Thyroid gland (tissue), 4 donors: ENCODE data around the gene PLD6. TPM values are rescaled to one million over a fixed set of nuclear protein-coding genes. Genes with fewer than 3 reads are reported as not detected.

Experiments
- DNase-seq, 2 donors: peaks; one replicate each; pipeline ENCODE4 v3.0.0-alpha.2; 2019
- H3K27ac ChIP-seq, 3 donors: fragments of 200-600 bp; sonication (generic); 1 replicate in 2 of 3; 2 replicates in 1 of 3; pipeline ENCODE4 v1.5.1; 2016 to 2019; ENCODE audit warnings: mild to moderate bottlenecking in 1 of 3, moderate library complexity in 1 of 3
- H3K27me3 ChIP-seq: fragments of 200-600 bp; sonication (generic); one replicate; pipeline ENCODE4 v1.5.1; 2019
- H3K36me3 ChIP-seq, 2 donors: fragments of 200-600 bp; sonication (generic); one replicate each; pipeline ENCODE4 v1.5.1; 2016 to 2019
- H3K4me1 ChIP-seq, 2 donors: fragments of 200-600 bp; sonication (generic); one replicate each; pipeline ENCODE4 v1.5.1; 2017 to 2019
- H3K4me3 ChIP-seq, 3 donors: fragments of 200-600 bp; sonication (generic); replicated peaks in 1 of 3; 1 replicate in 2 of 3; 2 replicates in 1 of 3; pipeline ENCODE4 v1.5.1; 2016; ENCODE audit warnings: mild to moderate bottlenecking in 1 of 3
- H3K9me3 ChIP-seq: fragments of 200-600 bp; sonication (generic); one replicate; pipeline ENCODE4 v1.5.1; 2017
- CTCF ChIP-seq, 6 experiments: fragments of 200-600 bp in 3 of 6; fragments of 450-650 bp in 3 of 6; sonication (generic) in 3 of 6; IDR thresholded peaks; one replicate each; pipeline ENCODE4 v1.5.1; 2016 to 2019; ENCODE audit warnings: antibody characterized with exemption in 6 of 6, mild to moderate bottlenecking in 2 of 6, inconsistent platforms in 1 of 6, moderate library complexity in 1 of 6
- POLR2A ChIP-seq, 2 donors: fragments of 450-650 bp; IDR thresholded peaks; one replicate each; pipeline ENCODE4 v1.6.1; 2017; ENCODE audit warnings: antibody characterized with exemption in 2 of 2, mild to moderate bottlenecking in 2 of 2, moderate library complexity in 1 of 2
- WGBS, 2 donors: methylation state at CpG; one replicate each; pipeline ENCODE4 v1.1.5; 2017; 5-methylcytosine and 5-hydroxymethylcytosine counted together
- intact Hi-C: fragments of 100-400 bp; cut with DNase I; formaldehyde crosslinking; loops from one replicate; pipeline ENCODE4 v1.15.1; 2023
- total RNA-seq, 4 donors: library from RNA; depleted of rRNA; stranded (reverse); fragments of >200 nt; gene quantifications; one replicate each; pipeline ENCODE4 v1.2.3, GENCODE V29; 2016

Gene PLD6
- total RNA-seq, 4 donors from 2014 or later: 1.3 to 3.2 (median 2.5) TPM

DNA sequence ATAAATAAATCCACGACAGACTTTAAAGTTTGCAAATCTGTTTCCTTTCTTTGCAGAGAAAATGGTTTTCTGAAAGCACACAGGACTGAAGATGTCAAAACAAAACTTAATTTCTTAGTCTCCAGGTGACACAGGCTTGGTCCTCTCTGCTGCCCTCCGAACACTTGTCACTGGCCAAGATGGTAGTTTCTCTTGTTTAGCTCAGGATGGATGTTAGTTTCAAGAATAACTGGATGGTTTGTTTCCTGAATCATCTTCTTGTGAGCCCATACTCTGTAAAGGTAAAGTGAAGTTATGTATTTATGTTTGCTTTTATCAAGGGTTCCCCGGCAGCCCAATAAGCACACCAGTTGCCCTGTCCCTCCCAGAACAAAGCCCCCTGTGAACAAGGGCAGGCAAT, 40.7 kb upstream of the PLD6 start:
- no peak for TF ChIP-seq POLR2A (IDR thresholded peaks at IDR 0.05)
- TF ChIP-seq CTCF (IDR thresholded peaks at IDR 0.05): no peak
- no peak overlapping the region for H3K27ac ChIP-seq
- H3K27me3 ChIP-seq: no peaks in the 10 kb centered on the region
- WGBS, 2 donors: 89 to 94% methylated on average over 3 of the region's 3 CpGs
- intact Hi-C loops: loop anchor here (10.0 kb wide), 1 partner anchor 242 kb away; no protein-coding TSS in a partner anchor
- H3K9me3 ChIP-seq: no peaks in the 10 kb centered on the region
- no peak overlapping the region for H3K4me3 ChIP-seq
- peaks cover 28 to 36% of the 10 kb centered on the region in 2 donors for H3K36me3 ChIP-seq
- no peak for DNase-seq
- H3K4me1 ChIP-seq: no peaks in the 10 kb centered on the region

GRCh38 chr17:17243163-17243562, 37.0 kb upstream of the PLD6 start:
- intact Hi-C loops: loop anchor here (10.0 kb wide), 1 partner anchor 238 kb away; no protein-coding TSS in a partner anchor
- peaks cover 20 to 22% of the 10 kb centered on the region in 2 donors for H3K36me3 ChIP-seq
- DNase-seq: no peak
- no peak overlapping the region for H3K27ac ChIP-seq
- H3K4me3 ChIP-seq: no peak overlapping the region
- peaks cover 0 to under 1% of the 10 kb centered on the region in 2 donors for H3K4me1 ChIP-seq
- no peaks in the 10 kb centered on the region for H3K27me3 ChIP-seq
- TF ChIP-seq CTCF (IDR thresholded peaks at IDR 0.05) (no peak), POLR2A (IDR thresholded peaks at IDR 0.05) (no peak)
- WGBS, 2 donors: 87 to 90% methylated on average over 6 of the region's 6 CpGs
- H3K9me3 ChIP-seq: no peaks in the 10 kb centered on the region

DNA sequence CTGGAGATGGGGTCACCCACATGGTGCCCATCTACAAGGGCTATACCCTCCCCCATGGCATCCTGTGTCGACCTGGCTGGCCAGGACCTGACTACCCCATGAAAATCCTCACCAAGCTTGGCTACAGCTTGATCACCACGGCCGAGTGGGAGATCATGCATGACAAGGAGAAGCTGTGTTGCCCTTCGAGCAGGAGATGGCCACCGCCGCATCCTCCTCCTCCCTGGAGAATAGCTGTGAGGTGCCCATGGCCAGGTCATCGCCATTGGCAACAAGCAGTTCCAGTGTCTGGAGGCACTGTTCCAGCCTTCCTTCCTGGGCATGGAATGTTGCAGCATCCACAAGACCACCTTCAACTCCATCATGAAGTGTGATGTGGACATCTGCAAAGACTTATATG, 36.1 kb upstream of the PLD6 start:
- H3K4me3 ChIP-seq: no peak overlapping the region
- no peak overlapping the region for H3K27ac ChIP-seq
- peaks cover 2 to 4% of the 10 kb centered on the region in 2 donors for H3K4me1 ChIP-seq
- DNase-seq: no peak
- no peaks in the 10 kb centered on the region for H3K27me3 ChIP-seq
- H3K36me3 ChIP-seq: peaks cover 13 to 17% of the 10 kb centered on the region in 2 donors
- no peak for TF ChIP-seq POLR2A (IDR thresholded peaks at IDR 0.05)
- TF ChIP-seq CTCF (IDR thresholded peaks at IDR 0.05): no peak
- intact Hi-C loops: loop anchor here (10.0 kb wide), 1 partner anchor 237 kb away; no protein-coding TSS in a partner anchor
- WGBS, 2 donors: 93 to 98% methylated on average over 7 of the region's 7 CpGs
- no peaks in the 10 kb centered on the region for H3K9me3 ChIP-seq

DNA sequence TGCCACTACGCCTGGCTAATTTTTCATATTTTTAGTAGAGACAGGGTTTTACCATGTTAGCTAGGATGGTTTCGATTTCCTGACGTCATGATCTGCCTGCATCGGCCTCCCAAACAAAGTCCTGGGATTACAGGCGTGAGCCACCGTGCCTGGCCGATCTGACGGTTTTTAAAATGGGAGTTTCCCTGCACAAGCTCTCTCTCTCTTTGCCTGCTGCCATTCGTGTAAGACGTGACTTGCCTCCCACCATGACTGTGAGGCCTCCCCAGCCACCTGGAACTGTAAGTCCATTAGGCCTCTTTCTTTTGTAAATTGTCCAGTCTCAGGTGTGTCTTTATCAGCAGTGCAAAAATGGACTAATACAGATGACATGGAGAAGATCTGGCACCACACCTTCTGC, 35.5 kb upstream of the PLD6 start:
- Histone ChIP-seq H3K4me3 (no peak overlapping the region), H3K4me1 (peaks cover 2 to 4% of the 10 kb centered on the region in 2 donors), H3K36me3 (peaks cover 7 to 16% of the 10 kb centered on the region in 2 donors), H3K27me3 (no peaks in the 10 kb centered on the region), H3K27ac (no peak overlapping the region), H3K9me3 (no peaks in the 10 kb centered on the region)
- 84 to 85% methylated on average over 10 of the region's 10 CpGs for WGBS, 2 donors
- no peak for DNase-seq
- TF ChIP-seq POLR2A (IDR thresholded peaks at IDR 0.05) (no peak), CTCF (IDR thresholded peaks at IDR 0.05) (no peak)
- intact Hi-C loops: loop anchor here (10.0 kb wide), 1 partner anchor 237 kb away; no protein-coding TSS in a partner anchor

DNA sequence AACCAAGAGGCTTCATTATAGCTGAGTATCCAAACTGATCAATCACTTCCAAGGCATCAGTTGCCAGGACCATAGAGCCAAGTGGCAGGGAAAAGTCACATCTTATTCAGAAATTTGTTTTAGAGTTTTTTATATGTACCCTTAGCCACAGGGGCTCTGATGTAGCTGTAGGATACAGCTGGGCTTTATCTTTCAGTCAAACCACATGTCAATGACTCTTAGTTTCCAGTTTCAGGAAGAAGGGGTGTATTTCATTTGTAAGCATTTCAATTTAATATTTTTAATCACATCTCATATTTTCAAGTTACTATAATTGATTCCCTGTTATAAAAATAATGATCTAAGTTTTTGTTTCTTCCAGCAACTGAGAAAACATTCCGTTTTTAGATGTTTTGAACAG, 33.7 kb upstream of the PLD6 start:
- 65 to 68% methylated on average over 1 of the region's 1 CpG for WGBS, 2 donors
- H3K27me3 ChIP-seq: no peaks in the 10 kb centered on the region

More for the DNA sequence above, 33.7 kb upstream of the PLD6 start:
- DNase-seq: no peak
- Histone ChIP-seq H3K9me3 (no peaks in the 10 kb centered on the region), H3K27ac (no peak overlapping the region), H3K4me1 (peaks cover 16% of the 10 kb centered on the region in 2 donors), H3K36me3 (no peaks in the 10 kb centered on the region), H3K4me3 (no peak overlapping the region)
- no peak for TF ChIP-seq CTCF (IDR thresholded peaks at IDR 0.05)
- intact Hi-C loops: loop anchor here (10.0 kb wide), 1 partner anchor 235 kb away; no protein-coding TSS in a partner anchor
